ENCODE results near the gene RHOC.
"Not testable (repeated sequence)": the region's sequence is repeated elsewhere in the genome, so short reads cannot be mapped to it uniquely, and the experiment has no call there.

Gene RHOC

DNA sequence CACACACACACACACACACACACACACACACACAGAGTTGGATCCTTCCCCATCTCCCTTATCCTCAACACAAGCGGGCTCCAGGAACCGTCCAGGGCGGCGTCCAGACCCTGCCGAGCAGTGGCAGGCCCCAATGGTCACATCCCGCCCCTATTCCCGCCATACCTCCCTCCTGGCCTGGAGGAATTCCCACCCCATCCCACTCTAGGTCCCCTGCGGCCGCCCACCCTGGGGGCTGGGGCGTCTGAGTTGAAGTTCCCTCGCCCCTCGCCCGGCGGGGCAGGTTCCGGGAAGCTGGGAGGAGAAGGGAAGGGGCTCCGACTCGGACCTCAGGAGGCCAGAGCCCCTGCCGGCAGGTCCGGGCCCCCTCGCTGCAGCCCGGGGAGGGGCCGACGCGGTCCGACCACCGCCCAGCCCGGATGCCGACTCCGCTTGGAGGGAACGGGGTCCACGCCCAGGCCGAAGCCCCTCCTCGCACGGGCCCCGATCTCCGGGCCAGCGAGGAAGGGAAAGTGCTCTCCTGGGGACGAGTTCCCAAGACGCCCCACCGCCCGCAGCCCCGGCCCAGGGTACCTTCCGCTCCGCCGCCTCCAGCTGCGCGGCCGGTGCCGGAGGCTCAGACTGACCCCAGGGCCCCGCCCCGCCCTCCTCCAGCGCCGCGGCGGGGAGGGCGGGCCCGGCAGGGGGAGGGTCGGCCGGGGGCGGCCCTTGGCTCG, at the start of gene RHOC:
RHOC (minus strand) TSS at position 623 of the 716 bp plus-strand sequence. CDS start 3,328 bp downstream, outside the sequence.
- DNase-seq, result peak; percentile 55

GRCh38 chr1:112754116-112754628, 47.2 kb upstream of the RHOC start:
- no peak for DNase-seq

DNA sequence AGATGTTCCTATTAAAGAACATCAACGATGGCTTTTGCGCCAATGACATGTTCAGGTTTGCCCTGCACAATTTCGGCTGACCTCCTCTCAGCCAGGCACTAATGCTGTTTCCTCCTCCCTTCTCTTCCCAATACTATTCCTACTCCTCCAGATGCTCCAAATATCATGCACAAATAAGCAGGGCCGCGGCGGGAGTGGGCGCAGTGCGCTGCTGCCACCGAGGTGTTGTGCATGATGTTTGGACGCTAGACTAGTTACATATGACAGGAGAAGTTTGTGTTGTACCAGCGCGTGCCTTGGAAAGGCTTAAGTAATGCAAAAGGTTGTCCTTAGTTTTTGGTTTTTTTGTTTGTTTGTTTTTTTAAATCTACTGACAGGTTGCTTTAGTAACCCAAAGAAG, 41.5 kb upstream of the RHOC start:
- no peak for DNase-seq

- DNase-seq, result no peak
Observed at GRCh38 chr1:112744009-112744578, 37.2 kb upstream of the RHOC start.

DNA sequence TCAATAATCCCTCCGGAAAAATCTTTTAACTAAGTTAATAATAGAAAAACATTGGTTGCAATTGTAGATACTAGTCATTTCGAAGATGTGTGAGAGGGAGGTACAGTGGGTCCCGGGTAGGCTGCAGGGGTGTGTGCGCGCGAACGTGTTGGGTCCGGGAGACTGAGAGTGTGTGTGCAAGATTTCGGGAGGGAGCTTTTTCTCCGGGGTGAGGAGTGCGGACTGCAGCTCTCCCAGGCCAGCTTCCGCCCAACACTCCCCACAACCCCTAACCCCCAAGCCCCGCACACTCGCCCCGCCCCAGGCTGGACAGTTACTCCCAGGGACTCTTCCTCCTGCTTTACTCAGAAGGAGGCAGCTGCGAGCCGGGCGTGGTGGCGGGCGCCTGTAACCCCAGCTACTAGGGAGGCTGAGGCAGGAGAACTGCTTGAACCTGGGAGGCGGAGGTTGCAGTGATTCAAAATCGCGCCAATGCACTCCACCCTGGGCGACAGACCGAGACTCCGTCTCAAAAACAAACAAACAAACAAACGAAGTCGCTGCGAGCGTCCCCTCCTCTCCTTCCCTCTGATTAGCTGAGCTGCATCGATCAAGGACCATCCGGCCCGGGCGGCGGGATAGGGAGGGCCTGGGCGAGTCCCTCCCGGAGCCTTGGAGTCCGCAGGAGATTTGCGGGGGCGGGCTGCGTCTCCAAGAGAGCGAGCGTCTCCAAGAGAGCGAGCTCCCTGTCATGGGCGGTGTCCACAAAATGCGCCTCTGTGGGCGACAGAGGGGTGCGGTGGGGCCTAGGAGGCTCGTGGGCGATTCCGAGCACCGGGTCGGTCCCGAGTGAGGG, 36.5 kb upstream of the RHOC start:
- DNase-seq, result no peak

- DNase-seq, result no peak
Observed at GRCh38 chr1:112737573-112737972, 30.6 kb upstream of the RHOC start.

DNA sequence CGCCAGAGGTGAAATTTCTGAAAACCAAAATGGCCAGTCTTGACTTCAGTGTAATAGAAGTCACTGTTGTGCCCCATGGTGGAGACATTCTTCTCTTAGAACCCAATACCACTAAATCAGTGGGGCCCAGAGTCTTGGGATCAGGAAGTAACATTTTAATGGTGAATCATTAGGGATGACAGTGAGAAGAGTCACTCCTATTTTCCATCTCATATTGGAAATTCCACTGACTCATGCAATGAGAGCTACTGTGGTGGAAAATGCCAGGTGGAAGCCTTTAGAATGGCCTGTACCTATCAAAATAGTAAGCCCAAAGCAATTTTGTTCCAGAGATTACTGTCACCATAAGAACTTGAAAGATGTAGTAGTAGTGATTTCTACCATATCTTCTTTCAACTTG, 28.8 kb upstream of the RHOC start:
- no peak for DNase-seq

- no peak for DNase-seq
Observed at GRCh38 chr1:112731451-112731850, 24.5 kb upstream of the RHOC start.

GRCh38 chr1:112729909-112730308, 23.0 kb upstream of the RHOC start:
- no peak for DNase-seq

- DNase-seq, result not testable (repeated sequence)
Observed at GRCh38 chr1:112729011-112729410, 22.1 kb upstream of the RHOC start.

- not testable (repeated sequence) for DNase-seq
Observed at GRCh38 chr1:112728306-112728971, 21.5 kb upstream of the RHOC start.

DNA sequence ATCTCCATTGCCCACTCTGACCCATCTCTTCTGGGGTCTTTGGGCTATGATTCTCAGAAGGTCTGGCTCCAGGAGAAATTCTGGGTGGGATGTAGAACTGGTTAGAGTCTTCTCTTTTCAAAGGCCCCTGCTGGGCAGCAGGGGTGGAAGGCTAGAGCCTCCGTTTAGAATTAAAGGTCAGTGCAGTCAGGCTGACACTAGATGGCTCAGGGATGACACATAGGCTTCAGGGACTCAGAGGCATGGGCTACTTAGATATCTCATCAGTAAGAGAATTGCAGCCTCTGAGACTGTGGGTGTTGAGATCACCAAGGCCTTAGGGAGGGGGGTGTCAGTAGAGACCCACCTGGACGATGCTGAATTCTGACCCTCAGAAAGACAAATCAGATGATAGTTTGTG, 20.8 kb upstream of the RHOC start:
- DNase-seq, result no peak

- DNase-seq, result not testable (repeated sequence)
Observed at GRCh38 chr1:112724240-112724639, 17.3 kb upstream of the RHOC start.

GRCh38 chr1:112723511-112723839, 16.5 kb upstream of the RHOC start:
- no peak for DNase-seq

DNA sequence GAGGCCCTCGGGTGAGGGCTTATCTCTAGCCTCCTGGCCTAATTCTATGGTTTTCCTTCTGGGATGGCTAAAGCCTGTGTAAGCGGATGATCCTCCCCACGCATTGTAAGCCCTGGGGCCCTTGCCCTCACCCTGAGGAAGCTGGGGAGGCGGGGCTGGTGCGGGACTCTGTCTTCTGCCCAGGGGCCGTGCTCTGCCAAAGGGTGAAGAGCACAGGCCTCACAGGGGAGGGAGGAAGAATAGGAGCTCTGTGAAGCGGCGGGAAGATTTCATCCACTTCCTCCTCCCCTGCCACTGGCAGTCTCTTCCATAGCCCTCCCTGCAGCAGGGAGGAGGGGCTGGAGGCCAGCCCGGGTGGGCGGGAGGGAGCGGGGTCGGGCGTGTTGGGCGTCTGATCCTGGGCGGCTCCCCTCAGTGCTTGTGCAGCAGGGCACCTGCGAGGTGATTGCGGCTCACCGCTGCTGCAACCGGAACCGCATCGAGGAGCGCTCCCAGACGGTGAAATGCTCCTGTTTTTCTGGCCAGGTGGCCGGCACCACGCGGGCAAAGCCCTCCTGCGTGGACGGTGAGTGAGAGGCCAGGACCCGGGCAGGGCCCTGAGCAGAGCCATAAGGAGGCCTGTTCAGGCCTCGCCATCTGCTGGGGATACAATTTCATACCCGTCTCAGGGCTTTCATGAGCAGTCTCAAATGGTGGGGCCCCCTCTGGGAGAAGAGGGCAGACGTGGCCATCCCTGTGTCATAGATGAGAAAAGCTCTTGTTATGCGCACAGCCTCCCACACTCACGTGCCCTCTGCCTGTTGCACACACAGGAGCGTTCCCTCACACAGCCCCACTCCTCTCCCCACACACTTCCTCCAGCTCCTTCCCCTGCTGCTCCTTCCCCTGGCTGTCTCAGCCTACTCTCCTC, 15.9 kb upstream of the RHOC start:
- no peak for DNase-seq

DNA sequence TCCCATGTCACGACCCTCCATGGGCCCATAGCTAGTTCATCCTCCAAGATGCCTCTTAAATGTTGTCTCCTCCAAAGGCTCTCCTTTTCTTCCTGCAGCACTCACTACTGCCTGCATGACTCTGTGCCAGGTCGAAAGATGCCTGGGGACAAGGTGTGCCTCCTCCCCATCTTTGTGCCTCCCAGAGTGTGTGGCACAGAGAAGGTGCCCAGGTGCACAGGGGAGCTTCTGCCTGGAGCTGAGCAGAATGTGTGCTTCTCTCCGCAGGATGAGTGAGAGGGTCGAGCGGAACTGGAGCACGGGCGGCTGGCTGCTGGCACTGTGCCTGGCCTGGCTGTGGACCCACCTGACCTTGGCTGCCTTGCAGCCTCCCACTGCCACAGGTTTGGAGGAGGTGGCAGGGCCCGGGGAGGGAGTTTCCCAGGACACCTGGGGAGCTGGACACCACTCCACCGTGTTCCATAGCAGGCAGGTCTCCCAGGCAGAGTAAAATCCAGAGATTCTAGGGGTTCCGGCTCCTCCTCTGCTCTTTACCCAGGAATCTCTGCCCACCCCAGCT, 15.1 kb upstream of the RHOC start:
- no peak for DNase-seq

DNA sequence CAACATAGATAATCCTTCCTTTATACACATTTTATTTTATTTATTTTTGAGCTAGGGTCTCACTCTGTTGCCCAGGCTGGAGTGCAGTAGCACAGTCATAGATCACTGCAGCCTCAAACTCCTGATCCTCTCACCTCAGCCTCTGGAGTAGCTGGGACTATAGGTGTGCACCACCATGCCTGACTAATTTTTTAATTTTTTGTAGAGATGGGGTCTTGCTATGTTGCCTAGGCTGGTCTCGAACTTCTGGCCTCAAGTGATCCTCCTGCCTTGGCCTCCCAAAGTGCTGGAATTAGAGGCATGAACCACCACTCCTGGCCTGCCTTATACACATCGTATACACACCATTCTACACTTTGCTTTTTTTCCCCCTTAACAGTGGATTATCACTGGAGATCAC, 14.4 kb upstream of the RHOC start:
- not testable (repeated sequence) for DNase-seq

DNA sequence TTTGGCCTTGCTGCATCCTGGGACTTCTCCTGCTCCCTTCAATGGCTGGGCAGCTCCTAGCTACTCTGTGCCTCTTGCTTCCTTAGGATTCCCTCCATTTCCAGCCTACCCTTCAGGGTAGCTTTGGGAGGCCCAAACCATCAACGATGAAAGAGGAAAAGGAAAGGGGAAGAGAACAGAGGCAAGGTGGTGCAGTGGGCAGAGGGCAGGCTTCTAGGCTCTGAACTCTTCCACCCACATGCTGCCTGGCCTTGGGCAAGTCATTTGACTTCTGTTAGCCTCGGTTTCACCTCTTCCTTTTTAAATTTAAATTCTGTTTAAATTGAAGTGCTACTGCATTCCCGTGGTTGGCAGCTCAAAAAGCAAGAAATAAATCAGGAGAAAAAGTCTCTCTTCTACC, 13.9 kb upstream of the RHOC start:
- DNase-seq, result no peak

DNA sequence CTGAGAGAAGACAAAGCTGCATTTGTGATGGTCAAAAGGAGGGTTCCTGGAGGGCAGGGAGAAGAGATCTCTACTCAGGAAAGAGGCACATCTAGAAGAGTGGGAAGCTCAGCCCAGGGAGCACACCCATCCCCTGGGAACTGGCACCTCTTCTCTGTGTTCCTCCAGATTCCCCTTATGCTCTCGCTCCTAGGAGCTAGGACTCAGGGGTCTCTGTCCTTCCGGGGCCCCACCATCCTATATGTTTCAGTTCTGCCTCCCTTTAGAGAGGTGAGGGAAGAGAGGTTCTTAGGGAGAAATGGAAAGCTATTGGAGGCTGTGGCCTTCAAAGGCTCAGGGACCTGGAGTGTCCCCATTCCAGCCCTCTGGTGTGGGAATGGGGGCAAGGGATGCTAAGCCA, 12.8 kb upstream of the RHOC start:
- no peak for DNase-seq

DNA sequence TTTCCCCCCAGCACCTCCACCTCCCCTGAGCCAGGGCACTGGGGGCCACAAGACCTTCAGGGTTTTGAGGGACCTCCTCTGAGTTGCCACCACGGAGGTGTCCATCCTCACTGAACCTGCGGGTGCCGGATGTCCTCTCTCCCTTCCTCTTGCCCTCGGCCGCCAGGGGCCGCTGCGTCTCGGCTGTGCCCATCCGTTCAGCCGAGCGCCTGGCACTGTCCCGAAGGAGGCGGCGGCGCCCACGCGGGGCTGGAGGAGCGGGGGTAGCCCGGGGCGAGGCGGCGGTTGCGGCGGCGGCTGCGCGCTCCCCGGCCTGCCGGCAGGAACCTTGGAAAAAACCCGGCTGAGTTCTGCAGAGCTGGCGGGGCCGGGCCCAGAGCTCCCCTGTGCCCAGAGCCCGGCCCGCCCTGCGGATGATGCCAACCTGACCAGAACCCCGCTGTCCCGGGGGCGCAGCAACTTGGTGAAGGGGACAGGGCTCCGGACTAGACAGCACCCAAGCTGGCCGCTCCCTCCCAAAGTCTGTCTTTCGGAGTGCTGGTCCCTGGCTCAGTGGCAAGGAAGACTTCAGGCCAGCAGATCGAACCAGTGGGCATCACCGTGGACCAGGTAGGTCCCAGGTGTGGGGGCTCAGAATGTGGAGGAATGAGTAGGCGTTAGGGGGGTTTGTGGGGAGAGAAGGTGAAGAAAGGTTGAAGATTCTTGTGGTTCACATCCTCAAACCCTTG, 11.9 kb upstream of the RHOC start:
- peak; percentile 56 for DNase-seq

DNA sequence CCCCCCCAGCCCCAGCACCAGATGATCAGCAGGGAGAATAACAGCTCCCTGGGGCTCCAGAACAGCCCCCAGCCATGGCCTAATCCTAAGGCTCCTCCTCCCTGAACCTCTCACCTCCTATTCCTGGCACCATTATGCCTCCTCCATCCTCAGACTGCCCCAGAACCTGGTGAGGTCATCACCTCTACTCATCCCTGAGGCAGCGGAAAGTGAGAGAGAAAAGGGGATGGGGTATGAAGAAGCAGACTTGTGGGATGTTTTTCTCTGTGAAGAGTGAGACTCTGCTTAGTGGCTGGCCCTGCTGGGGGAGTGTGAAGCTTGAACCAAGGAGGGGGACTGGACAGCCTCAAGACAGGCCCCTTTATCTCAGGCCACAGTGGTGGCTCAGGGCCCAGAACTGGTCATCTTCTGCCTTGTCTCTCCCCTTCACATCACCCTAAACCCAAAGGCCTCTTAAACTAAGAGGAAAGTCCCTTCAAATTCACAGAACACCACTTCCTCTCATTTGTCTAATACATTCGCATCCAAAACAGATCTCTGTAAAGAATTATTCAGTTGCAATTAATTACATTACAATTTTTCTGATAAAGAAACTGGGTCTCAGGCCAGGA, 10.4 kb upstream of the RHOC start:
- DNase-seq, result no peak
